ENCODE results near the gene CYSTM1. TPM values are rescaled to one million over a fixed set of nuclear protein-coding genes. Genes with fewer than 3 reads are reported as not detected.

The CYSTM1 gene
- total and polyA plus RNA-seq, 7 donors, result 193 to 601 (median 297) TPM

- ATAC-seq (no peak), DNase-seq (no peak)
- intact Hi-C loops (cut with DNase I), result no loop called here
- Histone ChIP-seq H3K36me3 (ENCODE audit: insufficient read depth in 1 of 2, low read depth in 1 of 2) (no peaks in the 10 kb centered on the region), H3K27ac (peak overlapping the region; percentile 92), H3K4me3 (no peak overlapping the region), H3K9me3 (no peaks in the 10 kb centered on the region), H3K4me1 (peaks cover 41% of the 10 kb centered on the region), H3K27me3 (ENCODE audit: insufficient read depth in 3 of 3, low read length in 2 of 3) (no peaks in the 10 kb centered on the region)
- no peak for TF ChIP-seq CTCF (IDR thresholded peaks at IDR 0.05)
- 65 to 69% (median 66%) methylated on average over 3 of the region's 3 CpGs for WGBS, 3 donors
These were observed 83.0 kb downstream of the CYSTM1 start for GRCh38 chr5:140258016-140258415.

GRCh38 chr5:140258873-140259272, 83.9 kb downstream of the CYSTM1 start:
- DNase-seq (no peak), ATAC-seq (no peak)
- 89 to 92% (median 90%) methylated on average over 4 of the region's 4 CpGs for WGBS, 3 donors
- Histone ChIP-seq H3K27ac (peak overlapping the region; percentile 92), H3K4me3 (no peak overlapping the region), H3K4me1 (peaks cover 36% of the 10 kb centered on the region), H3K9me3 (no peaks in the 10 kb centered on the region), H3K36me3 (ENCODE audit: insufficient read depth in 1 of 2, low read depth in 1 of 2) (no peaks in the 10 kb centered on the region), H3K27me3 (ENCODE audit: insufficient read depth in 3 of 3, low read length in 2 of 3) (no peaks in the 10 kb centered on the region)
- intact Hi-C loops (cut with DNase I), result no loop called here
- no peak for TF ChIP-seq CTCF (IDR thresholded peaks at IDR 0.05)

DNA sequence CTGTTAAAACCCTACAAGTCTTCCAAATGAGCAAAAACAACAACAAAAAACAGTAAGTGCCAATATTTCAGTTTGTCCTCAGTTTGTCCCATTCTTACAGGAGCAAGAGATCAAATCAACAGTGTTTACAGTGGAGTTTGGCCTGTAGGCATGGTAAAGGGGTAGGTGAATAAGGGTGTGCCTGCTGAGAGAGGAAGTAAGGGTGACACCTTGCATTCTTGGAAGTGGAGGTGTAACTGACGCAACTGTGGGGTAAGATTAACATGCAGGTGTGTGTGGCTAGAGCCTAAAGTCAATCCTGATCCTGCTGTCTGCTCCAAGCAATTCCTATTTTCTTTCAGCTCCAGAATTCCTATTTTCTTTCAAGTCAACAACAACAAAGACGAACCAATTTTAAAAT, 84.5 kb downstream of the CYSTM1 start:
- Histone ChIP-seq H3K4me3 (no peak overlapping the region), H3K4me1 (peaks cover 35% of the 10 kb centered on the region), H3K36me3 (ENCODE audit: insufficient read depth in 1 of 2, low read depth in 1 of 2) (no peaks in the 10 kb centered on the region), H3K27me3 (ENCODE audit: insufficient read depth in 3 of 3, low read length in 2 of 3) (no peaks in the 10 kb centered on the region), H3K27ac (peak overlapping the region; percentile 92), H3K9me3 (no peaks in the 10 kb centered on the region)
- no peak for TF ChIP-seq CTCF (IDR thresholded peaks at IDR 0.05)
- intact Hi-C loops (cut with DNase I), result no loop called here
- 95 to 97% (median 96%) methylated on average over 2 of the region's 2 CpGs for WGBS, 3 donors
- no peak for DNase-seq
- ATAC-seq, result no peak

- ATAC-seq (no peak), DNase-seq (no peak)
- no peak for TF ChIP-seq CTCF (IDR thresholded peaks at IDR 0.05)
- intact Hi-C loops (cut with DNase I), result loop anchor here (5.0 kb wide), 1 partner anchor 37 kb away; no protein-coding TSS in a partner anchor
- no peaks in the 10 kb centered on the region for H3K27me3 ChIP-seq (ENCODE audit: insufficient read depth in 3 of 3, low read length in 2 of 3)
- 68 to 89% (median 73%) methylated on average over 2 of the region's 2 CpGs for WGBS, 3 donors
- peak overlapping the region; percentile 92 for H3K27ac ChIP-seq
- H3K36me3 ChIP-seq (ENCODE audit: insufficient read depth in 1 of 2, low read depth in 1 of 2), result no peaks in the 10 kb centered on the region
- no peaks in the 10 kb centered on the region for H3K9me3 ChIP-seq
- H3K4me1 ChIP-seq, result peaks cover 41% of the 10 kb centered on the region
- no peak overlapping the region for H3K4me3 ChIP-seq
These were observed 85.2 kb downstream of the CYSTM1 start for GRCh38 chr5:140260089-140260656.
